B cell (primary cell): ENCODE data around the gene CREG1. TPM values are rescaled to one million over a fixed set of nuclear protein-coding genes. Genes with fewer than 3 reads are reported as not detected.

Experiments used
- ATAC-seq: fragments of 200-7000 bp; cut with Tn5 transposase; one replicate; pipeline ENCODE4 v1.10.0; 2021; ENCODE audit warnings: low read depth, mild to moderate bottlenecking, moderate number of reproducible peaks, moderate library complexity
- CTCF ChIA-PET: fragments of 350-600 bp; sonication (Branson Sonifier 250); formaldehyde crosslinking; loops from one replicate; lab custom pipeline; 2021; ENCODE audit warnings: antibody characterized with exemption, inconsistent platforms; lab: Charles Lee
- POLR2A ChIA-PET: fragments of 350-600 bp; sonication (Branson Sonifier 250); formaldehyde crosslinking; loops from one replicate; lab custom pipeline; 2021; ENCODE audit warnings: antibody characterized with exemption; lab: Charles Lee
- DNase-seq: peaks from one replicate; pipeline ENCODE4 v3.0.0; 2013
- H2AFZ ChIP-seq: 2 replicates; pipeline ENCODE4 v1.6.1; 2012; ENCODE audit warnings: mild to moderate bottlenecking, low read depth, low read length; ENCODE audit not compliant: insufficient read depth, poor library complexity, severe bottlenecking
- H3K27ac ChIP-seq, 2 donors: 1 replicate in 1 of 2; 2 replicates in 1 of 2; pipeline ENCODE4 v1.5.1; 2012 to 2013; ENCODE audit warnings: low read length in 2 of 2, mild to moderate bottlenecking in 2 of 2, moderate library complexity in 1 of 2
- H3K27me3 ChIP-seq, 4 experiments: fragments of 200-600 bp in 1 of 4; sonication (generic) in 1 of 4; replicated peaks in 1 of 4; 1 replicate in 2 of 4; 2 replicates in 2 of 4; pipeline versions ENCODE4 v1.6.1 to v1.7.0; 2013 to 2016; ENCODE audit warnings: low read length in 3 of 4, mild to moderate bottlenecking in 2 of 4, mixed read lengths in 1 of 4, moderate library complexity in 1 of 4; ENCODE audit not compliant: insufficient read depth in 4 of 4, control insufficient read depth in 3 of 4; ENCODE audit errors: control extremely low read depth in 1 of 4
- H3K36me3 ChIP-seq, 2 experiments: replicated peaks in 1 of 2; 1 replicate in 1 of 2; 2 replicates in 1 of 2; pipeline versions ENCODE4 v1.6.1 to v1.7.1; 2013; ENCODE audit warnings: low read length in 1 of 2; ENCODE audit not compliant: insufficient read depth in 2 of 2, control insufficient read depth in 1 of 2; ENCODE audit errors: control extremely low read depth in 1 of 2, extremely low read depth in 1 of 2
- H3K4me1 ChIP-seq, 2 donors: fragments of 200-600 bp in 1 of 2; sonication (generic) in 1 of 2; 1 replicate in 1 of 2; 2 replicates in 1 of 2; pipeline versions ENCODE4 v1.5.1 to v1.6.1; 2013 to 2017; ENCODE audit warnings: low read length in 2 of 2; ENCODE audit not compliant: control insufficient read depth in 2 of 2, insufficient read depth in 2 of 2
- H3K4me2 ChIP-seq: replicated peaks from 2 replicates; pipeline ENCODE3; 2012; ENCODE audit warnings: mild to moderate bottlenecking, low read depth, low read length; ENCODE audit not compliant: poor library complexity, severe bottlenecking
- H3K4me3 ChIP-seq, 5 experiments: fragments of 200-600 bp in 1 of 5; sonication (generic) in 1 of 5; 1 replicate in 3 of 5; 2 replicates in 2 of 5; pipeline versions ENCODE4 v1.5.1 to v1.7.0; 2011 to 2016; ENCODE audit warnings: low read length in 4 of 5, mild to moderate bottlenecking in 4 of 5, low read depth in 2 of 5, control low read depth in 1 of 5, moderate library complexity in 1 of 5; ENCODE audit not compliant: insufficient read depth in 1 of 5; ENCODE audit errors: control extremely low read depth in 1 of 5, extremely low read depth in 1 of 5
- H3K79me2 ChIP-seq: fragments of 200-600 bp; sonication (generic); one replicate; pipeline ENCODE4 v1.6.0; 2016; ENCODE audit warnings: low read length; ENCODE audit not compliant: control insufficient read depth, insufficient read depth
- H3K9ac ChIP-seq: fragments of 200-600 bp; sonication (generic); 2 replicates; pipeline ENCODE4 v1.6.1; 2017; ENCODE audit warnings: mild to moderate bottlenecking, low read length, moderate library complexity
- H3K9me3 ChIP-seq, 3 donors: one replicate each; pipeline versions ENCODE4 v1.6.1 to v1.7.1; 2013; ENCODE audit warnings: low read length in 2 of 3; ENCODE audit not compliant: control insufficient read depth in 2 of 3, insufficient read depth in 1 of 3; ENCODE audit errors: control extremely low read depth in 1 of 3
- H4K20me1 ChIP-seq: 2 replicates; pipeline ENCODE4 v1.6.0; 2012; ENCODE audit warnings: mild to moderate bottlenecking, low read length; ENCODE audit not compliant: insufficient read depth, control insufficient read depth, poor library complexity, severe bottlenecking
- H3K27ac Mint-ChIP-seq: one replicate; pipeline ENCODE4 v1.8.0; 2021; ENCODE audit warnings: mixed read lengths
- H3K27me3 Mint-ChIP-seq: one replicate; pipeline ENCODE4 v1.8.0; 2021; ENCODE audit warnings: mixed read lengths
- H3K4me1 Mint-ChIP-seq: one replicate; pipeline ENCODE4 v1.8.0; 2021; ENCODE audit warnings: mixed read lengths
- H3K4me3 Mint-ChIP-seq: one replicate; pipeline ENCODE4 v1.8.0; 2021; ENCODE audit warnings: mixed read lengths
- H3K9me3 Mint-ChIP-seq: one replicate; pipeline ENCODE4 v1.8.0; 2022; ENCODE audit warnings: mixed read lengths; ENCODE audit not compliant: insufficient read depth
- CTCF ChIP-seq: fragments of 200-600 bp; IDR thresholded peaks from one replicate; pipeline ENCODE4 v1.8.0; 2022; ENCODE audit warnings: antibody characterized with exemption, mild to moderate bottlenecking
- EZH2 ChIP-seq: IDR thresholded peaks from 2 replicates; pipeline ENCODE4 v1.6.1; 2012; ENCODE audit warnings: borderline replicate concordance, low read depth, mild to moderate bottlenecking, moderate library complexity, low read length; ENCODE audit not compliant: insufficient read depth, poor library complexity, severe bottlenecking
- WGBS: methylation state at CpG from one replicate; pipeline ENCODE4 v1.1.5; 2013; ENCODE audit warnings: missing lambda C conversion rate; ENCODE audit not compliant: insufficient coverage; 5-methylcytosine and 5-hydroxymethylcytosine counted together
- intact Hi-C: fragments of 100-400 bp; cut with micrococcal nuclease; formaldehyde crosslinking; loops from one replicate; pipeline ENCODE4 v1.10.0; 2022
- polyA plus RNA-seq: library from polyadenylated mRNA; depleted of rRNA; stranded (reverse); fragments of >200 nt; gene quantifications from 2 replicates; pipeline ENCODE4 v1.2.3, GENCODE V29; 2012
- total RNA-seq, 2 donors: library from RNA; stranded (reverse); fragments of 120-200 nt in 1 of 2; gene quantifications; 1 replicate in 1 of 2; 2 replicates in 1 of 2; pipeline versions ENCODE4 v1.2.3 to v1.2.4, GENCODE V29; 2013 to 2022

CREG1 gene
- total and polyA plus RNA-seq, 2 donors (not counting 1 experiment from before 2014, with no cell fraction given) = 7.5 to 8.4 TPM

- CTCF ChIA-PET = no interaction called here
- peaks cover 47% of the 10 kb centered on the region for H3K27me3 Mint-ChIP-seq
These were observed 31.3 kb downstream of the CREG1 start for GRCh38 chr1:167522246-167522645.

GRCh38 chr1:167520711-167521206 is 32.8 kb downstream of the CREG1 start:
- intact Hi-C loops = no loop called here
- DNase-seq = no peak
- POLR2A ChIA-PET = no interaction called here

More at GRCh38 chr1:167522246-167522645, 31.3 kb downstream of the CREG1 start:
- H3K27ac Mint-ChIP-seq = no peak overlapping the region
- POLR2A ChIA-PET = no interaction called here
- H3K4me3 Mint-ChIP-seq = no peak overlapping the region
- Histone ChIP-seq H2AFZ (no peak overlapping the region), H3K4me2 (no peak overlapping the region), H3K4me1 (no peaks in the 10 kb centered on the region), H3K9ac (no peak overlapping the region), H3K27me3 (peaks cover 0 to 17% (median 1%) of the 10 kb centered on the region in 4 experiments), H4K20me1 (no peaks in the 10 kb centered on the region), H3K36me3 (no peaks in the 10 kb centered on the region), H3K79me2 (no peaks in the 10 kb centered on the region), H3K9me3 (peaks cover 0 to 5% (median 3%) of the 10 kb centered on the region in 3 donors), H3K27ac (no peak overlapping the region), H3K4me3 (no peak overlapping the region)
- intact Hi-C loops = no loop called here
- ATAC-seq (no peak), DNase-seq (no peak)
- 98% methylated on average over 4 of the region's 5 CpGs for WGBS
- TF ChIP-seq EZH2 = no peak
- no peak for TF ChIP-seq CTCF
- peaks cover 2% of the 10 kb centered on the region for H3K4me1 Mint-ChIP-seq
- H3K9me3 Mint-ChIP-seq = peaks cover 12% of the 10 kb centered on the region

More at GRCh38 chr1:167520711-167521206, 32.8 kb downstream of the CREG1 start:
- no peak overlapping the region for H3K4me3 Mint-ChIP-seq
- peaks cover 0 to 5% (median 3%) of the 10 kb centered on the region in 3 donors for H3K9me3 ChIP-seq
- CTCF ChIA-PET = interaction anchor here (3.2 kb wide), 1 partner anchor 13 kb away, joined by 12 read pairs; no protein-coding TSS in a partner anchor
- no peaks in the 10 kb centered on the region for H4K20me1 ChIP-seq
- peaks cover 12% of the 10 kb centered on the region for H3K9me3 Mint-ChIP-seq
- H3K4me2 ChIP-seq = no peak overlapping the region
- ATAC-seq = no peak
- peaks cover 0 to 17% (median 1%) of the 10 kb centered on the region in 4 experiments for H3K27me3 ChIP-seq
- no peak overlapping the region for H2AFZ ChIP-seq
- H3K27me3 Mint-ChIP-seq = peaks cover 47% of the 10 kb centered on the region
- no peaks in the 10 kb centered on the region for H3K79me2 ChIP-seq
- no peaks in the 10 kb centered on the region for H3K36me3 ChIP-seq
- no peak overlapping the region for H3K9ac ChIP-seq
- no peak overlapping the region for H3K4me3 ChIP-seq
- no peak overlapping the region for H3K27ac ChIP-seq
- peaks cover 2% of the 10 kb centered on the region for H3K4me1 Mint-ChIP-seq
- no peak overlapping the region for H3K27ac Mint-ChIP-seq
- TF ChIP-seq CTCF (no peak), EZH2 (no peak)
- no peaks in the 10 kb centered on the region for H3K4me1 ChIP-seq
